HG03139 (cell line): ENCODE data around the gene GPR17.

Source experiments
- ATAC-seq: cut with Tn5 transposase; IDR thresholded peaks from one replicate; pipeline ENCODE4 v1.9.1; 2021; ENCODE audit not compliant: unreplicated experiment

The GPR17 gene

GRCh38 chr2:127614246-127614645, 31.7 kb upstream of the GPR17 start:
- no peak for ATAC-seq

GRCh38 chr2:127614731-127615130, 31.2 kb upstream of the GPR17 start:
- no peak for ATAC-seq

GRCh38 chr2:127615511-127616166, 30.3 kb upstream of the GPR17 start:
- ATAC-seq = no peak

GRCh38 chr2:127618551-127619202, 27.3 kb upstream of the GPR17 start:
- ATAC-seq = no peak

GRCh38 chr2:127619203-127619590, 26.8 kb upstream of the GPR17 start:
- no peak for ATAC-seq

GRCh38 chr2:127619877-127620705, 25.9 kb upstream of the GPR17 start:
- no peak for ATAC-seq

GRCh38 chr2:127620866-127621265, 25.1 kb upstream of the GPR17 start:
- ATAC-seq = no peak

- no peak for ATAC-seq
These were observed 23.9 kb upstream of the GPR17 start for GRCh38 chr2:127621981-127622431.

- ATAC-seq = no peak
These were observed 23.2 kb upstream of the GPR17 start for GRCh38 chr2:127622561-127623387.

- ATAC-seq = no peak
These were observed 22.3 kb upstream of the GPR17 start for GRCh38 chr2:127623388-127624319.

- no peak for ATAC-seq
These were observed 21.6 kb upstream of the GPR17 start for GRCh38 chr2:127624320-127624755.

- no peak for ATAC-seq
These were observed 21.0 kb upstream of the GPR17 start for GRCh38 chr2:127624756-127625571.

GRCh38 chr2:127625572-127625951, 20.4 kb upstream of the GPR17 start:
- ATAC-seq = no peak

GRCh38 chr2:127626175-127626574, 19.8 kb upstream of the GPR17 start:
- no peak for ATAC-seq

GRCh38 chr2:127626917-127627739, 18.8 kb upstream of the GPR17 start:
- no peak for ATAC-seq

- ATAC-seq = no peak
These were observed 18.0 kb upstream of the GPR17 start for GRCh38 chr2:127627740-127628571.
